HEK293 (cell line): ENCODE results near the gene KRTAP9-6.

ENCODE experiments used
- CTCF ChIA-PET: fragments of 350-600 bp; formaldehyde crosslinking; extraction: SDS; loops from one replicate; lab custom pipeline; 2021; ENCODE audit warnings: antibody characterized with exemption; lab: Yijun Ruan, JAX
- POLR2A ChIA-PET: fragments of 300-600 bp; formaldehyde crosslinking; extraction: SDS; loops from one replicate; lab custom pipeline; 2020; ENCODE audit warnings: antibody characterized with exemption, inconsistent platforms; lab: Yijun Ruan, JAX
- H3K27ac ChIP-seq: fragments of 200-500 bp; sonication (Bioruptor generic); 2 replicates; pipeline ENCODE4 v1.5.1; 2014; ENCODE audit warnings: low read depth, low read length, control low read depth, inconsistent platforms; ENCODE audit errors: extremely low read depth
- H3K36me3 ChIP-seq, 2 experiments: fragments of 200-500 bp in 1 of 2; sonication (Bioruptor generic) in 1 of 2; 1 replicate in 1 of 2; 2 replicates in 1 of 2; pipeline ENCODE4 v1.5.1; 2014 to 2017; ENCODE audit warnings: inconsistent platforms in 2 of 2, low read length in 2 of 2; ENCODE audit not compliant: control insufficient read depth in 2 of 2, insufficient read depth in 1 of 2
- H3K4me1 ChIP-seq: fragments of 200-500 bp; sonication (Bioruptor generic); 2 replicates; pipeline ENCODE4 v1.5.1; 2014; ENCODE audit warnings: mild to moderate bottlenecking, low read length, inconsistent platforms; ENCODE audit not compliant: control insufficient read depth, insufficient read depth
- H3K4me3 ChIP-seq: 2 replicates; pipeline ENCODE4 v1.5.1; 2011; ENCODE audit warnings: low read depth, mild to moderate bottlenecking, control low read depth, low read length, moderate library complexity
- H3K9me3 ChIP-seq: fragments of 200-500 bp; sonication (Bioruptor generic); 2 replicates; pipeline ENCODE4 v1.5.1; 2014; ENCODE audit warnings: low read depth, low read length, inconsistent platforms; ENCODE audit not compliant: control insufficient read depth, insufficient read depth
- GLIS1 ChIP-seq: fragments of 450-650 bp; formaldehyde crosslinking; IDR thresholded peaks from 2 replicates; pipeline ENCODE4 v1.5.1; 2016; ENCODE audit warnings: missing biosample characterization, missing genetic modification characterization
- HOXC10 ChIP-seq: sonication (generic); formaldehyde crosslinking; IDR thresholded peaks from 2 replicates; pipeline ENCODE4 v1.8.1; 2023; ENCODE audit warnings: mild to moderate bottlenecking, missing genetic modification reagents
- HOXD13 ChIP-seq: sonication (generic); formaldehyde crosslinking; IDR thresholded peaks from 2 replicates; pipeline ENCODE4 v1.8.0; 2022; ENCODE audit warnings: missing genetic modification reagents, borderline replicate concordance
- KLF10 ChIP-seq: fragments of 450-650 bp; IDR thresholded peaks from 2 replicates; pipeline ENCODE4 v1.5.1; 2018; ENCODE audit warnings: missing biosample characterization, mild to moderate bottlenecking, missing genetic modification characterization
- KLF9 ChIP-seq: fragments of 450-650 bp; formaldehyde crosslinking; IDR thresholded peaks from 2 replicates; pipeline ENCODE4 v1.5.1; 2016; ENCODE audit warnings: missing biosample characterization, missing genetic modification characterization, low read depth
- RBAK ChIP-seq: fragments of 450-650 bp; formaldehyde crosslinking; IDR thresholded peaks from 2 replicates; pipeline ENCODE4 v1.5.1; 2016; ENCODE audit warnings: missing biosample characterization, missing genetic modification characterization
- SETDB1 ChIP-seq: IDR thresholded peaks from one replicate; pipeline ENCODE4 v1.6.1; 2017; ENCODE audit warnings: mild to moderate bottlenecking, low read length, moderate library complexity, mixed read lengths; ENCODE audit not compliant: insufficient read length
- SP7 ChIP-seq: fragments of 450-650 bp; formaldehyde crosslinking; IDR thresholded peaks from 2 replicates; pipeline ENCODE4 v1.5.1; 2016; ENCODE audit warnings: missing biosample characterization, missing genetic modification characterization
- WT1 ChIP-seq: fragments of 450-650 bp; formaldehyde crosslinking; IDR thresholded peaks from 2 replicates; pipeline ENCODE4 v1.5.1; 2016; ENCODE audit warnings: missing biosample characterization, missing genetic modification characterization
- ZBTB20 ChIP-seq: fragments of 450-650 bp; formaldehyde crosslinking; IDR thresholded peaks from 2 replicates; pipeline ENCODE4 v1.5.1; 2016; ENCODE audit warnings: missing biosample characterization, missing genetic modification characterization
- ZFHX2 ChIP-seq: fragments of 450-650 bp; formaldehyde crosslinking; conservative IDR thresholded peaks from 2 replicates; pipeline ENCODE4 v1.5.1; 2016; ENCODE audit warnings: missing biosample characterization, missing genetic modification characterization
- ZFP41 ChIP-seq: fragments of 450-650 bp; formaldehyde crosslinking; IDR thresholded peaks from 2 replicates; pipeline ENCODE4 v1.5.1; 2016; ENCODE audit warnings: missing biosample characterization, missing genetic modification characterization, borderline replicate concordance
- ZIC2 ChIP-seq: fragments of 450-650 bp; formaldehyde crosslinking; IDR thresholded peaks from 2 replicates; pipeline ENCODE4 v1.5.1; 2016; ENCODE audit warnings: missing biosample characterization, missing genetic modification characterization
- ZNF138 ChIP-seq: fragments of 450-650 bp; formaldehyde crosslinking; IDR thresholded peaks from 2 replicates; pipeline ENCODE4 v1.5.1; 2016; ENCODE audit warnings: missing biosample characterization, missing genetic modification characterization, borderline replicate concordance
- ZNF16 ChIP-seq: fragments of 450-650 bp; formaldehyde crosslinking; IDR thresholded peaks from 2 replicates; pipeline ENCODE4 v1.5.1; 2016; ENCODE audit warnings: low read depth, missing biosample characterization, missing genetic modification characterization
- ZNF23 ChIP-seq: fragments of 450-650 bp; formaldehyde crosslinking; IDR thresholded peaks from 2 replicates; pipeline ENCODE4 v1.5.1; 2016; ENCODE audit warnings: missing biosample characterization, missing genetic modification characterization, borderline replicate concordance
- ZNF302 ChIP-seq: fragments of 450-650 bp; formaldehyde crosslinking; IDR thresholded peaks from 2 replicates; pipeline ENCODE4 v1.5.1; 2016; ENCODE audit warnings: missing biosample characterization, missing genetic modification characterization, low read depth
- ZNF341 ChIP-seq: fragments of 450-650 bp; formaldehyde crosslinking; IDR thresholded peaks from 2 replicates; pipeline ENCODE4; 2016; ENCODE audit warnings: low read depth, missing biosample characterization, missing genetic modification characterization
- ZNF416 ChIP-seq: fragments of 450-650 bp; formaldehyde crosslinking; IDR thresholded peaks from 2 replicates; pipeline ENCODE4 v1.5.1; 2016; ENCODE audit warnings: missing biosample characterization, missing genetic modification characterization
- ZNF449 ChIP-seq: fragments of 450-650 bp; formaldehyde crosslinking; IDR thresholded peaks from 2 replicates; pipeline ENCODE4 v1.5.1; 2017; ENCODE audit warnings: missing biosample characterization, mild to moderate bottlenecking, missing genetic modification characterization, moderate library complexity
- ZNF521 ChIP-seq: fragments of 450-650 bp; formaldehyde crosslinking; IDR thresholded peaks from 2 replicates; pipeline ENCODE4 v1.5.1; 2017; ENCODE audit warnings: missing biosample characterization, mild to moderate bottlenecking, missing genetic modification characterization
- ZNF544 ChIP-seq: fragments of 450-650 bp; formaldehyde crosslinking; IDR thresholded peaks from 2 replicates; pipeline ENCODE4 v1.5.0; 2017; ENCODE audit warnings: missing biosample characterization, missing genetic modification characterization
- ZNF624 ChIP-seq: fragments of 450-650 bp; formaldehyde crosslinking; IDR thresholded peaks from 2 replicates; pipeline ENCODE4 v1.5.1; 2017; ENCODE audit warnings: missing biosample characterization, missing genetic modification characterization
- ZNF626 ChIP-seq: fragments of 450-650 bp; sonication (Bioruptor Pico); formaldehyde crosslinking; IDR thresholded peaks from 2 replicates; pipeline ENCODE4 v1.5.1; 2018; ENCODE audit warnings: missing biosample characterization, missing genetic modification characterization, inconsistent platforms
- ZNF654 ChIP-seq: fragments of 450-650 bp; formaldehyde crosslinking; IDR thresholded peaks from 2 replicates; pipeline ENCODE4 v1.5.1; 2016; ENCODE audit warnings: low read depth, missing biosample characterization, missing genetic modification characterization
- ZNF776 ChIP-seq: fragments of 450-650 bp; formaldehyde crosslinking; IDR thresholded peaks from 2 replicates; pipeline ENCODE4 v1.5.0; 2017; ENCODE audit warnings: missing biosample characterization, missing genetic modification characterization, borderline replicate concordance
- ZSCAN16 ChIP-seq: fragments of 450-650 bp; formaldehyde crosslinking; IDR thresholded peaks from 2 replicates; pipeline ENCODE4 v1.5.1; 2016; ENCODE audit warnings: missing biosample characterization, missing genetic modification characterization
- TF ChIP-seq, protein P1 (sequence below): fragments of 450-650 bp; formaldehyde crosslinking; IDR thresholded peaks from 2 replicates; pipeline ENCODE4 v1.5.1; 2017; ENCODE audit warnings: missing biosample characterization, missing genetic modification characterization
- TF ChIP-seq, protein P2 (sequence below): fragments of 450-650 bp; formaldehyde crosslinking; IDR thresholded peaks from 2 replicates; pipeline ENCODE4 v1.5.1; 2016; ENCODE audit warnings: missing biosample characterization, missing genetic modification characterization
- TF ChIP-seq, protein P3 (sequence below): fragments of 450-650 bp; formaldehyde crosslinking; IDR thresholded peaks from 2 replicates; pipeline ENCODE4 v1.5.1; 2016; ENCODE audit warnings: missing biosample characterization, missing genetic modification characterization

Gene KRTAP9-6

GRCh38 chr17:41307647-41308046, 42.5 kb downstream of the KRTAP9-6 start:
- H3K4me1 ChIP-seq = no peaks in the 10 kb centered on the region
- CTCF ChIA-PET = interaction anchor here (0.8 to 1.4 kb wide), 3 partner anchors 15 to 22 kb away, joined by 3 to 4 read pairs (median 4); no protein-coding TSS in a partner anchor
- H3K9me3 ChIP-seq = no peaks in the 10 kb centered on the region
- TF ChIP-seq HOXC10 (CRISPR knock-in tag) (no peak), ZFP41 (tag by site-specific recombination) (no peak), ZIC2 (tag by site-specific recombination) (peak; percentile 45; the same call in 1 of the 2 replicates), ZNF302 (tag by site-specific recombination) (no peak), ZNF138 (tag by site-specific recombination) (no peak), ZNF776 (no peak), ZNF521 (tag by site-specific recombination) (no peak), SETDB1 (no peak), ZNF341 (tag by site-specific recombination) (no peak), SP7 (tag by site-specific recombination) (no peak), HOXD13 (no peak), ZNF544 (tag by site-specific recombination) (no peak), KLF10 (tag by site-specific recombination) (no peak), ZFHX2 (no peak), ZNF654 (tag by site-specific recombination) (no peak), ZNF624 (tag by site-specific recombination) (no peak), RBAK (tag by site-specific recombination) (no peak), ZNF416 (tag by site-specific recombination) (no peak), WT1 (tag by site-specific recombination) (no peak), ZBTB20 (tag by site-specific recombination) (no peak), ZNF449 (peak; percentile 78), GLIS1 (peak; percentile 85), ZNF16 (tag by site-specific recombination) (no peak), ZSCAN16 (no peak), ZNF626 (tag by site-specific recombination) (no peak)
- H3K27ac ChIP-seq = no peak overlapping the region
- POLR2A ChIA-PET = no interaction called here
- H3K36me3 ChIP-seq = no peaks in the 10 kb centered on the region
- H3K4me3 ChIP-seq = no peak overlapping the region

DNA sequence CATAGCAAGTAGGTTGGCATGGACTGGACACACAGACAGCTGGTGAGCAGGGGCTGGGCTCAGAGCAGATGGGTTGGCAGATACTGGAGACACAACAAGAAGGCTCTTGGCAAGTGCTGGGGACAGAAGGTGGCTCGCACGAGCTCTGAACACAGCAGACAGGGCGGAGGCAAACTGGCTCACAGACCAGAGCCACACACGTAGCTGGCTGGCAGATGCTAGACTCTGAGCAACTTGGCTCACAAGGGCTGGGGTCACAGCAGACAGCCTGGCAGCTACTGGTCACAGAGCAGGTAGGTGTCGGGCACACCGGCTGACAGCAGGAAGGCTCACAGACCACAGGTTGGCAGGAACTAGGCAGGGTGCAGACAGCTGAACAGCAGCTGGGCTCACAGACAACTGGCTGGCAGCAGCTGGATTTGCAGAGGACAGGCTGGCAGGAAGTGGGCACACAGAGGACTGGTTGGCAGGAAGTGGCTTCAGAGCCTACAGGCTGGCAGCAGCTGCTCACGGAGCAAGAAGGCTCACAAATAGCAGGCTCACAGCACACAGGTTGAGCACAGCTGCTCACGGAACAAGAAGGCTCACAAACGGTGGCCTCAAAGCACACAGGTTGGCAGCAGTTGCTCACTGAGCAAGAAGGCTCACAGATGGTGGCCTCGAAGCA, 43.2 kb downstream of the KRTAP9-6 start:
- H3K4me3 ChIP-seq = no peak overlapping the region
- no peaks in the 10 kb centered on the region for H3K4me1 ChIP-seq
- H3K36me3 ChIP-seq = no peaks in the 10 kb centered on the region
- H3K27ac ChIP-seq = no peak overlapping the region
- no peaks in the 10 kb centered on the region for H3K9me3 ChIP-seq
- TF ChIP-seq, protein P1, sequence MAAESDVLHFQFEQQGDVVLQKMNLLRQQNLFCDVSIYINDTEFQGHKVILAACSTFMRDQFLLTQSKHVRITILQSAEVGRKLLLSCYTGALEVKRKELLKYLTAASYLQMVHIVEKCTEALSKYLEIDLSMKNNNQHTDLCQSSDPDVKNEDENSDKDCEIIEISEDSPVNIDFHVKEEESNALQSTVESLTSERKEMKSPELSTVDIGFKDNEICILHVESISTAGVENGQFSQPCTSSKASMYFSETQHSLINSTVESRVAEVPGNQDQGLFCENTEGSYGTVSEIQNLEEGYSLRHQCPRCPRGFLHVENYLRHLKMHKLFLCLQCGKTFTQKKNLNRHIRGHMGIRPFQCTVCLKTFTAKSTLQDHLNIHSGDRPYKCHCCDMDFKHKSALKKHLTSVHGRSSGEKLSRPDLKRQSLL = no peak
- TF ChIP-seq, protein P2, sequence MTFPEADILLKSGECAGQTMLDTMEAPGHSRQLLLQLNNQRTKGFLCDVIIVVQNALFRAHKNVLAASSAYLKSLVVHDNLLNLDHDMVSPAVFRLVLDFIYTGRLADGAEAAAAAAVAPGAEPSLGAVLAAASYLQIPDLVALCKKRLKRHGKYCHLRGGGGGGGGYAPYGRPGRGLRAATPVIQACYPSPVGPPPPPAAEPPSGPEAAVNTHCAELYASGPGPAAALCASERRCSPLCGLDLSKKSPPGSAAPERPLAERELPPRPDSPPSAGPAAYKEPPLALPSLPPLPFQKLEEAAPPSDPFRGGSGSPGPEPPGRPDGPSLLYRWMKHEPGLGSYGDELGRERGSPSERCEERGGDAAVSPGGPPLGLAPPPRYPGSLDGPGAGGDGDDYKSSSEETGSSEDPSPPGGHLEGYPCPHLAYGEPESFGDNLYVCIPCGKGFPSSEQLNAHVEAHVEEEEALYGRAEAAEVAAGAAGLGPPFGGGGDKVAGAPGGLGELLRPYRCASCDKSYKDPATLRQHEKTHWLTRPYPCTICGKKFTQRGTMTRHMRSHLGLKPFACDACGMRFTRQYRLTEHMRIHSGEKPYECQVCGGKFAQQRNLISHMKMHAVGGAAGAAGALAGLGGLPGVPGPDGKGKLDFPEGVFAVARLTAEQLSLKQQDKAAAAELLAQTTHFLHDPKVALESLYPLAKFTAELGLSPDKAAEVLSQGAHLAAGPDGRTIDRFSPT (tag by site-specific recombination) = no peak
- no peak for TF ChIP-seq ZNF23 (tag by site-specific recombination)
- no peak for TF ChIP-seq KLF9 (tag by site-specific recombination)
- TF ChIP-seq, protein P3, sequence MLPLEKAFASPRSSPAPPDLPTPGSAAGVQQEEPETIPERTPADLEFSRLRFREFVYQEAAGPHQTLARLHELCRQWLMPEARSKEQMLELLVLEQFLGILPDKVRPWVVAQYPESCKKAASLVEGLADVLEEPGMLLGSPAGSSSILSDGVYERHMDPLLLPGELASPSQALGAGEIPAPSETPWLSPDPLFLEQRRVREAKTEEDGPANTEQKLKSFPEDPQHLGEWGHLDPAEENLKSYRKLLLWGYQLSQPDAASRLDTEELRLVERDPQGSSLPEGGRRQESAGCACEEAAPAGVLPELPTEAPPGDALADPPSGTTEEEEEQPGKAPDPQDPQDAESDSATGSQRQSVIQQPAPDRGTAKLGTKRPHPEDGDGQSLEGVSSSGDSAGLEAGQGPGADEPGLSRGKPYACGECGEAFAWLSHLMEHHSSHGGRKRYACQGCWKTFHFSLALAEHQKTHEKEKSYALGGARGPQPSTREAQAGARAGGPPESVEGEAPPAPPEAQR (tag by site-specific recombination) = no peak
- CTCF ChIA-PET = interaction anchor here (0.7 to 1.4 kb wide), 4 partner anchors 14 to 359 kb away, joined by 3 to 4 read pairs (median 4); no protein-coding TSS in a partner anchor
- POLR2A ChIA-PET = no interaction called here
